NCI-H128 (cell line): ENCODE results near the gene PRR5L.
"Not testable (repeated sequence)": the region's sequence is repeated elsewhere in the genome, so short reads cannot be mapped to it uniquely, and the experiment has no call there.

ENCODE experiments used
- DNase-seq: peaks from one replicate; lab custom pipeline; 2025; ENCODE audit not compliant: unreplicated experiment; lab: John Stamatoyannopoulos, UW

The PRR5L gene

DNA sequence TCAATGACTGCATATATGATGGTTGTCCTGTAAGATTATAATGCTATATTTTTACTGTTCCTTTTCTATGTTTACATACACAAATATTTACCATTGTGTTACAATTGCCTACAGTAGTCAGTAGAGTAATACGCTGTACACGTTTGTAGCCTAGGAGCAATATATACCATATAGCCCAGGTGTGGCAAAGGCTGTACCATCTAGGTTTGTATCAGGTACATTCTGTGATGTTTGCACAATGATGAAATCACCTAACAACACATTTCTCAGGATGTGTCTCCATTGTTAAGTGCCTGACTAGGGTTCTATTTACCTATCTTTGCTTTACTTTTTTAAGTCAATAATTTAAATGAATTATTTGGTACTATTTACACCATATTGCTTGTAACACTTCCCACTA, 21.9 kb downstream of the PRR5L start:
- DNase-seq, result no peak

- DNase-seq, result not testable (repeated sequence)
Measured at GRCh38 chr11:36324956-36325355, 28.9 kb downstream of the PRR5L start.

DNA sequence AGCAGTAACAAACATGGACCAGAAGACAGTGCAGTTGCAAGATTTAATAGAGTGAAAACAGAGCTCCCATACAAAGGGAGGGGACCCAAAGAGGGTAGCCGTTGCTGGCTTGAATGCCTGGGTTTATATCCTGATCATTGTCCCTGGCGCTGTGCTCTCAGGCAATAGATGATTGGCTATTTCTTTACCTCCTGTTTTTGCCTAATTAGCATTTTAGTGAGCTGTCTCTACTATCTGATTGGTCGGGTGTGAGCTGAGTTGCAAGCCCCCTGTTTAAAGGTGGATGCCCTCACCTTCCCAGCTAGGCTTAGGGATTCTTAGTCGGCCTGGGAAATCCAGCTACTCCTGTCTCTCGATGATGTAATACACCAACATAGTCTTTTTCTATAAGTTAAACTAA, 29.3 kb downstream of the PRR5L start:
- DNase-seq, result not testable (repeated sequence)

DNA sequence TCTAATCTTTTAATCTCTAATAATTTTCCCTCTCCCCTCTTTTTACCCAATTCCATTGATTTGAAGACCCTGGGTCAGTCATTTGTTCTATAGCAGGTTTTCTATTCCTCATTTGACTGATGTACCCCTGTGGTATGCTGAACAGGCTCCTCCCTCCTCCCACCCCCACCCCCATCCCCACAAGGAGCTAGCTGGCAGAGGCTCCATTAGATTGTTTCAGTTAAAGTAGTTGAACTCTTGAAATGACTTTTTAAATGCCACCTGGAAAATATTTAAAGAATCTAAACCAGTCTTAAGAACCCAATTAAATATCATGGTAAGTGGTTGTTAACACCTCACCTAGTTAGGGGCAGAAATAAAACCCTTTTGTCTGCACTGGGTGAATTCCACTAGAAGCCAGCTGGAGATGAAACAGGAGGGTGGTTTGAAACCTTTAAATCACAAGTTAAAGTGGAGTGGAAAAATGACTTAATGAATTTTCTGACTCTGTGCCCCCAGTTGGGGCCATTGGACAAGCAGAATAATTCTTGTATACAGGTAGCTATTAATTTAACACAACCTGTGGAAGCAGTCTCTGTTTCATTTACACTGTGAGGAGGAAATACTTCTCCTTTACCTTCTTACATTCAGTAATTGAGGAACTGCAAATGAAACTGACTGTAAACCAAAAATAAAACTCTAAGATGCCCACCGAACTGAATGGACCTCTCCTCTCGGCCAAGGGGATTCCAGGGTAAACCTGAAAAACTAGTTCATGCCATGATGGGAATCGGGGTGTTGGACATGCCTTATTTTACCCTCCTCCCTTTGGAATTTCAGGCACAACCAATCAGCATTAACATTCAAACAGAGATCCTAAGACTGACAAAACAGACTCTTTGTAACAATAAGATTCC, 30.7 kb downstream of the PRR5L start:
- DNase-seq, result no peak

- no peak for DNase-seq
Measured at GRCh38 chr11:36328966-36329673, 33.0 kb downstream of the PRR5L start.

DNA sequence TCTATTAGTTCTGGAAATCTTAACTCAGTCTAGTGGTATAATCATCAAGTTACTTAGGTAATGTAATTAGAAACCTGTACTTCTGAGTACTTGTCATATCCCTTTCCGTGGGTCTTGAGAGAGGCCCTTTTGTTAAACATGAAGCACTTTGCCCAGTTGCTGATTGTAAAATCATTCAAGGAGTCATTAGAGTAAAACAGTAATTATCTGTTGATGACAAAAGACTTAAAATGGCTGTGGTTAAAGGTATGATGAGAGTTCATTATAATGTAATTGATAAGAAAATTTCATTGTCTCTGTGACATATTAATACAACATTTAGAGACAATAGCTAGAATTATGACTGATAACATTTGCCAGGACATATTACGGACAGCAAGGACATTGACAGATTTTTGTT, 34.3 kb downstream of the PRR5L start:
- no peak for DNase-seq

DNA sequence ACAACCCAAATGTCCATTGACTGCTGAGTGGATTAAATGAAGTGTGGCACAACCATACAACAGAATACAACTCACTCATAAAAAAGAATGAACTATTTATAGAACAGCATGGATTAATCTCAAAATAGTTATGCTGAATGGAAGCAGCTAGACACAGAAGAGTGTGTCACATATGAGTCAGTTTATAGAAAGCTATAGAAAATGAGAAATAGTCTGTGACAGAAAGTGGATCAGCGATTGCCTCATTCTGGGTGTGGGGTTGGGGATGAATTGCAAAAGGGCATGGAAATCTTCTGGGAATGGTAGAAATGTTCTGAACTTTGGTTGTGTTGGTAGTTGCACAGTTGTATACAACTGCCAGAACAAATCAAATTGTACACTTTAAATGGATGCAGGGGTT, 37.4 kb downstream of the PRR5L start:
- no peak for DNase-seq

DNA sequence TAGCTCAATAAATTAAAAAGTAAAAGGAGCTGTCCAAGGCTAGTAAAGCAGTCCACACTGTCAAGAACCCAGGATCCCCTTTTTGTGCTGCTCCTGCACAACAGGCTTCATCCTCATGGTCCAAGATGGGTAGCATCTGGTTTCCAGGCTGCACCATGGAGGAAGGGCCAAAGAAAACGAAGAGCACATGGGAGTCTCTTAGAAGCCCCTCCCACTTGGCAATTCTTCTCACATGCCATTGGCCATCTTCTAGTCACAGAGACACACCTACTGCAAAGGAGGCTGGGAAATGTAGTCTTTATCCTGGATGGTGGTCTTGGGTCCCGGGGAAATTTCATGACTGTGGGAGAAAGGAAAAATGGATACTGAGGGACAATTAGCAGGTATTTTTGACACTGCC, 37.8 kb downstream of the PRR5L start:
- DNase-seq, result no peak

- DNase-seq, result no peak
Measured at GRCh38 chr11:36339888-36340287, 43.8 kb downstream of the PRR5L start.

- no peak for DNase-seq
Measured at GRCh38 chr11:36340897-36341296, 44.8 kb downstream of the PRR5L start.

DNA sequence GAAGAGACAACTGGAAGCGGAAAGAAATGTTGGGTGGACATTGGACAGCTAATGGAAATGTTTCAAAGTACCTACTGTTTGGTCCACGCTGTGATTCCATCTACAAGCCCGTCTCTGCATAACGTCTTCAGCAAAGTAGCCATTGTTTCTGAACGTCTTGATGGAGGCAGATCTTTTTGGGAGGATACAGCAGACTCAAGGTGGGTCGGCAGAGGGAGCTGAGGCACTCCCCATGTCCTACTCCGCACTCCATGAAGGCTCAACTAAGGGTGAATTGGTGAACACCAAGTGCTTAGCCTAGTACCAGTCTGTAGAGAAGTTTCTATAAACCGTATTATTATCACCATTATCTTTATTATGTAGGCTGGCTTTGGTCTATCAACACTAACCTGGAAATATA, 45.8 kb downstream of the PRR5L start:
- no peak for DNase-seq

GRCh38 chr11:36342327-36342726, 46.2 kb downstream of the PRR5L start:
- DNase-seq, result no peak

GRCh38 chr11:36343436-36343835, 47.3 kb downstream of the PRR5L start:
- no peak for DNase-seq

- no peak for DNase-seq
Measured at GRCh38 chr11:36345084-36345511, 49.0 kb downstream of the PRR5L start.

GRCh38 chr11:36345535-36346141, 49.5 kb downstream of the PRR5L start:
- no peak for DNase-seq

- DNase-seq, result no peak
Measured at GRCh38 chr11:36346562-36347383, 50.7 kb downstream of the PRR5L start.

DNA sequence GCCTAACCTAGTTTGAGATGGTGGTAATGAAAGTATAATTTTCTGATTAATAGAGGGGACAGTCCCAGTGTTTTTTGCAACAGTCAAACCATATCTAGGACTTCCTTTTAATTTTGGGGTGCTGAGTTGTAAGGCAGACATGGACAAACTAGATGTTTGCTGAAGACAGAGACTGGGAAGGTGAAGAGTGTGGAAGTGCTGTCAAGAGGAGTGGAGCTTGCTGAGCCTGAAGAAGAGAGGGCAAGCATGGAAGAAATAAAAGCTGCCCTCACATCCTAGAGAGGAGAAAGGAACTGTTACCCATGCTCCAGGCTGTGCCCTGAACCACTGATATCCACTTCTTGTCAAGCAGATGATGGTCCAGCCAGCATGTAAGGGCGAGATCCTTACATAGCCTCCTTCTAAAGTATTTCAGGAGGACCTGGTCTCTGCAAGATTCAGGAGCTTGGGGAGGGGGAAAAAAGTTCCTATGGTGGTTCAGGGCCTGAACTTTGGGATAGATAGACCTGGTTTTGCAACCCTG, 51.4 kb downstream of the PRR5L start:
- no peak for DNase-seq

DNA sequence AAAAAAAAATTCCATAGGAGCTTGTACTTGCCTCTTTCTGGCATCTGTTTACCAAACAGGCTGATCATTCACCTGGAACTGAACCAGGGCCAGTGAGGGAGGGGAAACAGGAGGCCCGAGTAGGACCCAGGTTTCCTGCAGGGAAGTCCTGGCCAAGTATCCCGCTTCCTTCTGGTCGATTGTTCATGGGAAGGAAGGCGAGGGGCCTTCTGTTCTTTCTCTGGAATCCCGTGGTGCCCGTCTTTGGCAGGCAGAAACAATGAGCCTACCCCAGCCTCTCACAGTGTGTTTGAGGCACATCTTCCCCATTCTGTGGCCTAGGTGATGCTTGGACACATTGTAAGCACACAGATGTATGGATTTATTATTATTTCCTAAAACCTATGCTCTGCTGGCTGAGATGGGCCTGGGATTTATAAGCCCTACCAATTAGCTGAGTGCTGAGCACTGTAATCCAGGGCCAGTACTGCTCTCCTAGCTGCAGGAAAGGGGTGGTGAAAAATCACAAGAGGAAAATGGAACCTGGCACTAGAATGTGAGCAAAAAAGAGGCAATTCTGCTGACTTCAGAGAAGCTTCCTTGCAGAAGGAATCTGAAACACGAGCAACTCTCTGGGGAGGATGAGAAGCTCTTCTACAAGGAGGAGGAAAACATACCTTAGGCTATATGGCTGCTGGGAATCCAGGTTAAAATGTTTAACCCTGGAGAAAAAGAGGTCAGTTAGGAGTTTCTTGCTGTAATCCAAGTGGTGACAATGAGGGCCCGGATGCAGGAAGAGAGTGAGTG, 53.5 kb downstream of the PRR5L start:
- DNase-seq, result no peak

DNA sequence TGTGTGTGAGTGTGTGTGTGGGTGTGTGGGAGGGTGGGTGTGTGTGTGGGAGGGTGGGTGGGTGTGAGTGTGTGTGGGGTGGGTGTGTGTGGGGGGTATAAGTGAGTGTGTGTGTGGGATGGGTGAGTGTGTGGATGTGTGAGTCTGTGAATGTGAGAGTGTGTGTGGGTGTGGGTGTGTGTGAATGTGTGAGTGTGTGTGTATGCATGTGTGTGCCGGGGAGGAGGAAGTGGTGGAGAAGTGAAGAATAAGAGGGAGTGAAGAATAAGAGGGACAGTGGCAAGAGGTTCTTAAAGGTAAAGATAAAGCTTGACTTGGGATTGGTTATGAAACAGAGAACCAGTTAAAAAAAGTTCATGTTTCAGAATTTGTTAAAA, 54.0 kb downstream of the PRR5L start:
- DNase-seq, result no peak

- no peak for DNase-seq
Measured at GRCh38 chr11:36352922-36353321, 56.8 kb downstream of the PRR5L start.
